GM19455 (cell line): Measurements from ENCODE around the gene EWSR1.
"Not testable (repeated sequence)": the region's sequence is repeated elsewhere in the genome, so short reads cannot be mapped to it uniquely, and the experiment has no call there.

Experiments
- ATAC-seq: cut with Tn5 transposase; IDR thresholded peaks from one replicate; pipeline ENCODE4 v1.9.1; 2021; ENCODE audit not compliant: unreplicated experiment

Gene EWSR1

GRCh38 chr22:29247891-29248290 lies 20.2 kb upstream of the EWSR1 start:
- ATAC-seq: not testable (repeated sequence)

- no peak for ATAC-seq
Observed at GRCh38 chr22:29251265-29251664, 16.8 kb upstream of the EWSR1 start.

GRCh38 chr22:29251981-29252911 lies 15.8 kb upstream of the EWSR1 start:
- no peak for ATAC-seq

- ATAC-seq: no peak
Observed at GRCh38 chr22:29253561-29254285, 14.3 kb upstream of the EWSR1 start.

GRCh38 chr22:29254286-29254660 lies 13.8 kb upstream of the EWSR1 start:
- ATAC-seq: no peak

GRCh38 chr22:29255064-29255621 lies 12.9 kb upstream of the EWSR1 start:
- no peak for ATAC-seq

- ATAC-seq: no peak
Observed at GRCh38 chr22:29256606-29257325, 11.3 kb upstream of the EWSR1 start.

- ATAC-seq: no peak
Observed at GRCh38 chr22:29257751-29258181, 10.3 kb upstream of the EWSR1 start.

- no peak for ATAC-seq
Observed at GRCh38 chr22:29258407-29259252, 9.4 kb upstream of the EWSR1 start.

GRCh38 chr22:29259253-29259899 lies 8.7 kb upstream of the EWSR1 start:
- no peak for ATAC-seq

GRCh38 chr22:29260031-29260560 lies 8.0 kb upstream of the EWSR1 start:
- no peak for ATAC-seq

GRCh38 chr22:29260601-29261315 lies 7.3 kb upstream of the EWSR1 start:
- ATAC-seq: no peak

GRCh38 chr22:29263791-29264276 lies 4.2 kb upstream of the EWSR1 start:
- ATAC-seq: no peak

GRCh38 chr22:29265305-29265704 lies 2.8 kb upstream of the EWSR1 start:
- ATAC-seq: no peak

GRCh38 chr22:29265929-29266328 lies 2.1 kb upstream of the EWSR1 start:
- ATAC-seq: no peak

- no peak for ATAC-seq
Observed at GRCh38 chr22:29266564-29267461, 1.3 kb upstream of the EWSR1 start.

- ATAC-seq: peak; percentile 36
Observed at GRCh38 chr22:29267462-29267857, 608 bp upstream of the EWSR1 start.
